DOHH2 (cell line): ENCODE data around the gene CETP.

ENCODE experiments used
- EZH2phosphoT487 ChIP-seq: fragments of 200-600 bp; sonication (generic); IDR thresholded peaks from 2 replicates; pipeline ENCODE4 v1.6.1; 2017; ENCODE audit warnings: borderline replicate concordance, mild to moderate bottlenecking, antibody characterized with exemption, low read length, moderate library complexity, mixed read lengths
- TF ChIP-seq, protein P1 (sequence below): fragments of 200-600 bp; sonication (generic); IDR thresholded peaks from one replicate; pipeline ENCODE4 v1.5.1; 2014; ENCODE audit warnings: antibody characterized with exemption, mild to moderate bottlenecking, low read depth, low read length; ENCODE audit not compliant: poor library complexity, severe bottlenecking

GRCh38 chr16:57020651-57021050 lies 58.9 kb downstream of the CETP start:
- TF ChIP-seq, protein P1, sequence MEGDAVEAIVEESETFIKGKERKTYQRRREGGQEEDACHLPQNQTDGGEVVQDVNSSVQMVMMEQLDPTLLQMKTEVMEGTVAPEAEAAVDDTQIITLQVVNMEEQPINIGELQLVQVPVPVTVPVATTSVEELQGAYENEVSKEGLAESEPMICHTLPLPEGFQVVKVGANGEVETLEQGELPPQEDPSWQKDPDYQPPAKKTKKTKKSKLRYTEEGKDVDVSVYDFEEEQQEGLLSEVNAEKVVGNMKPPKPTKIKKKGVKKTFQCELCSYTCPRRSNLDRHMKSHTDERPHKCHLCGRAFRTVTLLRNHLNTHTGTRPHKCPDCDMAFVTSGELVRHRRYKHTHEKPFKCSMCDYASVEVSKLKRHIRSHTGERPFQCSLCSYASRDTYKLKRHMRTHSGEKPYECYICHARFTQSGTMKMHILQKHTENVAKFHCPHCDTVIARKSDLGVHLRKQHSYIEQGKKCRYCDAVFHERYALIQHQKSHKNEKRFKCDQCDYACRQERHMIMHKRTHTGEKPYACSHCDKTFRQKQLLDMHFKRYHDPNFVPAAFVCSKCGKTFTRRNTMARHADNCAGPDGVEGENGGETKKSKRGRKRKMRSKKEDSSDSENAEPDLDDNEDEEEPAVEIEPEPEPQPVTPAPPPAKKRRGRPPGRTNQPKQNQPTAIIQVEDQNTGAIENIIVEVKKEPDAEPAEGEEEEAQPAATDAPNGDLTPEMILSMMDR = no peak
- no peak for TF ChIP-seq EZH2phosphoT487
